GM18951 (cell line): ENCODE results near the gene CBLC.

ENCODE experiments used
- POLR2A ChIP-seq: IDR thresholded peaks from 4 replicates; pipeline ENCODE4 v1.6.1; 2011; ENCODE audit warnings: mild to moderate bottlenecking; ENCODE audit not compliant: insufficient read length, insufficient read depth; ENCODE audit errors: extremely low read depth
- in situ Hi-C: fragments of 300-500 bp; cut with MboI; formaldehyde crosslinking; loops from one replicate; pipeline ENCODE4 v1.12.0; 2022; ENCODE audit warnings: low sequenced_read_pairs, mixed read lengths, inconsistent platforms; ENCODE audit not compliant: unreplicated experiment

The CBLC gene

GRCh38 chr19:44740351-44740824, 37.3 kb upstream of the CBLC start:
- no peak for TF ChIP-seq POLR2A
- in situ Hi-C loops = no loop called here

GRCh38 chr19:44741258-44741731, 36.4 kb upstream of the CBLC start:
- in situ Hi-C loops = no loop called here

GRCh38 chr19:44741841-44742329, 35.8 kb upstream of the CBLC start:
- in situ Hi-C loops = no loop called here
- no peak for TF ChIP-seq POLR2A

More at GRCh38 chr19:44741258-44741731, 36.4 kb upstream of the CBLC start:
- TF ChIP-seq POLR2A = no peak

- TF ChIP-seq POLR2A = no peak
- in situ Hi-C loops = no loop called here
Measured at GRCh38 chr19:44742330-44743061, 35.2 kb upstream of the CBLC start.

- in situ Hi-C loops = no loop called here
Measured at GRCh38 chr19:44744871-44745332, 32.8 kb upstream of the CBLC start.

GRCh38 chr19:44745341-44745831, 32.3 kb upstream of the CBLC start:
- TF ChIP-seq POLR2A = no peak

More at GRCh38 chr19:44744871-44745332, 32.8 kb upstream of the CBLC start:
- TF ChIP-seq POLR2A = no peak

GRCh38 chr19:44745887-44746600, 31.6 kb upstream of the CBLC start:
- in situ Hi-C loops = no loop called here
- TF ChIP-seq POLR2A = no peak

More at GRCh38 chr19:44745341-44745831, 32.3 kb upstream of the CBLC start:
- in situ Hi-C loops = no loop called here

- in situ Hi-C loops = no loop called here
- TF ChIP-seq POLR2A = no peak
Measured at GRCh38 chr19:44746616-44746945, 31.1 kb upstream of the CBLC start.

GRCh38 chr19:44746946-44747738, 30.5 kb upstream of the CBLC start:
- in situ Hi-C loops = no loop called here
- peak; percentile 53 for TF ChIP-seq POLR2A

- TF ChIP-seq POLR2A = no peak
- in situ Hi-C loops = no loop called here
Measured at GRCh38 chr19:44747739-44748425, 29.8 kb upstream of the CBLC start.

- in situ Hi-C loops = no loop called here
- TF ChIP-seq POLR2A = peak; percentile 61
Measured at GRCh38 chr19:44748426-44749254, 29.1 kb upstream of the CBLC start, which contains the start of gene BCL3. BCL3 (plus strand) TSS chr19:44748708; CDS start chr19:44748791, 83 bp downstream.

GRCh38 chr19:44749292-44749691, 28.4 kb upstream of the CBLC start:
- in situ Hi-C loops = no loop called here

More at GRCh38 chr19:44749292-44749691, 28.4 kb upstream of the CBLC start:
- TF ChIP-seq POLR2A = no peak
